Mammary epithelial cell (primary cell): Measurements from ENCODE around the gene RBM4B.

Source experiments
- CTCF ChIP-seq, 2 donors: IDR thresholded peaks in 1 of 2; conservative IDR thresholded peaks in 1 of 2; 2 replicates each; pipeline ENCODE4 v1.5.1; 2011 to 2012; ENCODE audit warnings: inconsistent platforms in 2 of 2, low read length in 2 of 2, mild to moderate bottlenecking in 2 of 2, control low read depth in 1 of 2, low read depth in 1 of 2; ENCODE audit not compliant: insufficient read depth in 1 of 2; ENCODE audit errors: extremely low read depth in 1 of 2
- EZH2 ChIP-seq: IDR thresholded peaks from 2 replicates; pipeline ENCODE4 v1.6.1; 2012; ENCODE audit warnings: low read length, inconsistent platforms, borderline replicate concordance

DNA sequence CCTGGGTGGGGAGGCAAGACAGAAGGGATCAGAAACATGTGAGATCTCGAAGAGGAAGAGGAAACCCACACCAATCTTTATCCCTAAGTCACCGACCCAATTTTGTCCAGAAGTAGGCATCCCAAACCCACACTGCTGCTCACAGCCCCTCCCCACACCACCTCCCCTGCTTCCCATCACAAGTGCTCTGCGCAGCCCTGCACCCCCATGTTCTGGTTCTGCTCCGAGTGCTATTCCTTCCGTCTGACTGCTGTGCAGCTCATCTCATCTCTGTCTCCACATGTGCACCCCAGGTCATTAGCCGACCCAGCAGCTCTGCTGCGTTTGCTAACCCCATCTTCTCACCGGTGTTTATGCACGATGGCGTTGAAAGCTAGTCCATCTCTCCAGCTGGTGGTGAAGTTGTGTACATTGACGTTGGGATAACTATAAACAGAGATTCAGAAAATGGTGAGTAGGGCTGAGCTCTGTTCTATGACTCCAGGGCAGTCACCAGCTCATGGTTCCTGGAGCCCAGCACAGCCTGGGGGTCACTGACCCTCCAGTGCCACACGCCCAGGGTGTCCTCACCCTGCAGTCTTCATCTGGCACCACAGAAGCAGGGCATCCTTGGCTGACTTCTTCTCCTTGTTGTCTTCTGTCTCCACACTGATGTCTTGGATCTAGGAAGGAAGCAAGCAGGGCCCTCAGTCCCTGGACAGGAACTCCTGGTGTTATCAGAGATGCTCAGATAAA is 36.2 kb upstream of the RBM4B start:
- TF ChIP-seq CTCF (conservative IDR thresholded peaks at IDR 0.05 in 1 of 2, IDR thresholded peaks at IDR 0.05 in 1 of 2; ENCODE audit: extremely low read depth in 1 of 2, insufficient read depth in 1 of 2, low read depth in 1 of 2, low read length in 2 of 2) (no peak), EZH2 (no peak)
